SJSA1 (cell line): ENCODE data around the gene CATSPER1. TPM values are rescaled to one million over a fixed set of nuclear protein-coding genes. Genes with fewer than 3 reads are reported as not detected.
A peak's percentile ranks its signal among the peaks of the same experiment; 100 is the strongest.

Experiments used
- DNase-seq, 2 experiments: peaks; one replicate each; pipeline ENCODE4 v3.0.0-alpha.2; 2015 to 2020; ENCODE audit warnings: low spot score in 2 of 2, low read depth in 1 of 2
- H3K27ac ChIP-seq: fragments of 250-450 bp; sonication (Bioruptor Pico); 2 replicates; pipeline ENCODE4 v1.5.1; 2020; ENCODE audit warnings: mild to moderate bottlenecking, moderate library complexity
- H3K27me3 ChIP-seq: fragments of 250-450 bp; sonication (Bioruptor Pico); replicated peaks from 2 replicates; pipeline ENCODE4 v1.5.1; 2020; ENCODE audit warnings: mild to moderate bottlenecking, moderate library complexity
- H3K36me3 ChIP-seq: fragments of 250-450 bp; sonication (Bioruptor Pico); 2 replicates; pipeline ENCODE4 v1.5.1; 2020; ENCODE audit warnings: mild to moderate bottlenecking
- H3K4me1 ChIP-seq: fragments of 250-450 bp; sonication (Bioruptor Pico); replicated peaks from 2 replicates; pipeline ENCODE4 v1.6.1; 2021; ENCODE audit warnings: mild to moderate bottlenecking
- H3K4me3 ChIP-seq: fragments of 250-450 bp; sonication (Bioruptor Pico); 2 replicates; pipeline ENCODE4 v1.5.1; 2020; ENCODE audit warnings: mild to moderate bottlenecking
- H3K9me3 ChIP-seq: fragments of 250-450 bp; sonication (Bioruptor Pico); replicated peaks from 2 replicates; pipeline ENCODE4 v1.5.1; 2020; ENCODE audit warnings: mild to moderate bottlenecking
- total RNA-seq: library from RNA; depleted of rRNA; stranded (reverse); fragments of >200 nt; shearing (Covaris generic); gene quantifications from 2 replicates; pipeline ENCODE4 v1.2.3, GENCODE V29; 2014; rRNA removed

The CATSPER1 gene
- total RNA-seq: 0.50 and 1.4 TPM in 2 replicates

DNA sequence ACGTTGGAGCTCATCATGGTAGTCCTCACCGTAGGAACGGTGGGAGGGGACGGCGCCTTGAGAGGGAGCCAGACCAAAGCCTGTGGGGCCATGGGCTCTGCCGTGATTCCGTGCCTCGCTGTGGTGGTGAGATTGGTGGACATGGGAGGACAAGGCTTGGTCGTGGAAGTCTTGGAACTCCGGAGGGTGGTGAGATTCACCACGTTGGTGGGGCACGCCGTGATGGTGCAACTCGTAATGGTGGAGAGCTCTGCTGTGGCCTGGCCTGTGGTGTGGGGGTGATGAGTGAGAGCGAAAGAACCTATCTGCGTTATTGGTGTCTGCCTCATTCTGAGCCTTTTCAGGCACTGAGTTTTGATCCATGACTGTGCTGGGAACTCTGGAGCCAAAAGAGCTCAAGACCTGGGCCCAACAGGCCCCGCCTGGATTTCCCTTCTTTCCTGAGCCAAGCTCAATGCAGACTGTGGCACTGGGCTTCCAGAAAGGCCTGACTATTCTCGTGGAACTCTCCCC lies at the start of gene CATSPER1:
Gene CATSPER1, minus strand, starts transcription at position 463 of the 513 bp plus-strand sequence. Its CDS starts 100 bp downstream, at position 363.
- peak in 1 of 2 experiments; percentile 50 for DNase-seq
- Histone ChIP-seq H3K36me3 (no peaks in the 10 kb centered on the region), H3K27ac (no peak within 1 kb of the TSS), H3K27me3 (no peaks in the 10 kb centered on the region), H3K4me3 (no peak within 1 kb of the TSS), H3K9me3 (no peaks in the 10 kb centered on the region), H3K4me1 (peaks cover 16% of the 10 kb centered on the region)

DNA sequence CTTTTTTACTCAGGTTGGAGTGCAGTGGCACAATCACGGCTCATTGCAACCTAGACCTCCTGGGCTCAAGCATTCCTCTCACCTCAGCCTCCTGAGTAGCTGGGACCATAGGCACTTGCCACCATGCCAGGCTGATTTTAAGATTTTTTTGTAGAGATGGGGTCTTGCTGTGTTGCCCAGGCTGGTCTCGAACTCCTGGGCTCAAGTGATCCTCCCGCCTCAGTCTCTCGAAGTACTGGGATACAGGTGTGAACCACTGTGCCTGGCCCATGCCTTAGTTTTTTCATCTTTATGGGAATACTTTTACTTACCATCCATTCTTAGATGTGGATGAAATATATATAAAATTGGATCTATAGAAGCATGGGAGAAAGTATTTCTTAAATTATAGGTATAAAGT lies 49.0 kb upstream of the CATSPER1 start:
- no peak overlapping the region for H3K27ac ChIP-seq
- no peak overlapping the region for H3K4me3 ChIP-seq
- DNase-seq: peak in 1 of 2 experiments; percentile 36
- peaks cover 3% of the 10 kb centered on the region for H3K9me3 ChIP-seq
- H3K4me1 ChIP-seq: peaks cover 59% of the 10 kb centered on the region
- no peaks in the 10 kb centered on the region for H3K27me3 ChIP-seq
- peaks cover 63% of the 10 kb centered on the region for H3K36me3 ChIP-seq

DNA sequence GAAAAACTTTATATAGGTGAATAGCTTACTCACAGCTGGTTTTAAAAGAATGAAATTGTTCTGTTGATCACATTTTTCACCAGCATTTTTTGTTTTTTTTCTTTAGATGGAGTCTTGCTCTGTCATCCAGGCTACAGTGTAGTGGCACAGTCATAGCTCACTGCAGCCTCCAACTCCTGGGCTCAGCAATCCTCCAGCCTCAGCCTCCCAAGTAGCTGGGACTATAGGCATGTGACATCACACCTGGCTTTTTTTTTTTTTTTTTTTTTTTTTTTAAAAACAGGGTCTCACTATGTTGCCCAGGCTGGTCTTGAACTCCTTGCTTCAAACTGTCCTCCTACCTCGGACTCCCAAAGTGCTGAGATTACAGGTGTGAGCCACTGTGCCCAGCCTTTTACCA lies 47.4 kb upstream of the CATSPER1 start:
- no peak overlapping the region for H3K4me3 ChIP-seq
- DNase-seq: peak in 1 of 2 experiments; percentile 31

DNA sequence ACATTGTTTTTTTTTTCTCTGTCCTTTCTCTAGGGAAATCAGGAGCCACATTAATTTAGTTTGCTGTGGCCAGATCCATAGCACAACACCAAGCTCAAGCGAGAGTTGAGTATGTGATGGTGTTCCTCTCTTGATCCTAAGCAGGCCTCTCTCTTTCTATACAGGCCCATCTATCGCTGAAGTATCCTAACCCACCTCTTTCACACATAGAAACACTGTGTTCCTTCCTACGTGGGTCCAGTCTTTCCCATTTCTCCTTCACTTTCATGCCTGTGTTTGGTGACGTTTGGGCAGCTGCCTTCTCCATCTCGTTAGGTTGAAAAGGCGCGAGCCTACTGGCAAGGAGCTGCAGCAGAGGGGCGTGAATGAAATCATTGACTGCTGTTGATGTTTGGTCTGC lies 46.2 kb upstream of the CATSPER1 start:
- Histone ChIP-seq H3K36me3 (peaks cover 71% of the 10 kb centered on the region), H3K27ac (no peak overlapping the region), H3K4me1 (peaks cover 54% of the 10 kb centered on the region), H3K9me3 (peaks cover 3% of the 10 kb centered on the region), H3K27me3 (no peaks in the 10 kb centered on the region), H3K4me3 (no peak overlapping the region)
- peak in 1 of 2 experiments; percentile 37 for DNase-seq

More for the DNA sequence above, 47.4 kb upstream of the CATSPER1 start:
- Histone ChIP-seq H3K27ac (no peak overlapping the region), H3K9me3 (peaks cover 3% of the 10 kb centered on the region), H3K36me3 (peaks cover 67% of the 10 kb centered on the region), H3K27me3 (no peaks in the 10 kb centered on the region), H3K4me1 (peaks cover 57% of the 10 kb centered on the region)

GRCh38 chr11:66072081-66072480 lies 45.8 kb upstream of the CATSPER1 start:
- Histone ChIP-seq H3K4me3 (no peak overlapping the region; the same call in 1 of the 2 replicates), H3K36me3 (peaks cover 76% of the 10 kb centered on the region), H3K4me1 (peaks cover 51% of the 10 kb centered on the region), H3K27me3 (no peaks in the 10 kb centered on the region), H3K9me3 (peaks cover 3% of the 10 kb centered on the region), H3K27ac (no peak overlapping the region)
- peak in 1 of 2 experiments; percentile 32 for DNase-seq

GRCh38 chr11:66071381-66071801 lies 45.1 kb upstream of the CATSPER1 start:
- H3K36me3 ChIP-seq: peaks cover 76% of the 10 kb centered on the region
- peak in 1 of 2 experiments; percentile 41 for DNase-seq
- peaks cover 3% of the 10 kb centered on the region for H3K9me3 ChIP-seq
- peak overlapping the region; percentile 99 for H3K4me3 ChIP-seq
- H3K27me3 ChIP-seq: no peaks in the 10 kb centered on the region
- peaks cover 44% of the 10 kb centered on the region for H3K4me1 ChIP-seq
- H3K27ac ChIP-seq: peak overlapping the region; percentile 54; the same call in 1 of the 2 replicates

DNA sequence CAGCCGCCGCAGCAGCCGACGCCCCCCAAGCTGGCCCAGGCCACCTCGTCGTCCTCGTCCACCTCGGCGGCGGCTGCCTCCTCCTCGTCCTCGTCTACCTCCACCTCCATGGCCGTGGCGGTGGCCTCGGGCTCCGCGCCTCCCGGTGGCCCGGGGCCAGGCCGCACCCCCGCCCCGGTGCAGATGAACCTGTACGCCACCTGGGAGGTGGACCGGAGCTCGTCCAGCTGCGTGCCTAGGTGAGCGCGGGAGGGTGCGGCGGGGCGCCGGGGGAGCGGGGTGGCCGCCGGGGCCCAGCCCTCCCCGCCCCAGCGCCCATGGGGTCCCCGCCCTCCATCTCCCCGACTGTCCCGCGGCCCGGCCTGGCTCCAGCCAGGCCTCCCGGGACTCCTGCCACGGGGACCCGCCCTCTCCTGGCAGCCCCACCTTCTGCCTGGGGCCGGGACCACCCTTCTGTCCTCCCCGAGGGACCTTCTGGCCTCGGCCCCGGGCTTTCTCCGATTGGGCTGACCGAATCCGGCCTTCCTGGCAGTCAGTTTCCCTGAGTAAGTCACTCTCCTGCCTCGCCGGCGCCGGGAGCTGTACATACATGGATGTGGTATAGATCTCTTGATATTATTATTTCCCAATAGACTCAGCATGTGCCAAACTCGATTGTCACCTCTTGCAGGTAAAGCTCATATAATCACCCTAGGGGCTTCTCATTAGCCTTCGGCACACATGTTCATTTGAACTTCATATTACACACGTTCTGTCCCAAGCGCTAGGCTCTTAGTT lies 44.5 kb upstream of the CATSPER1 start:
- Histone ChIP-seq H3K36me3 (peaks cover 76% of the 10 kb centered on the region), H3K9me3 (peaks cover 3% of the 10 kb centered on the region), H3K4me1 (peaks cover 39% of the 10 kb centered on the region), H3K4me3 (peak overlapping the region; percentile 99), H3K27me3 (no peaks in the 10 kb centered on the region), H3K27ac (peak overlapping the region; percentile 54)
- peak; percentile 65 to 77 for DNase-seq

GRCh38 chr11:66069715-66070603 lies 43.7 kb upstream of the CATSPER1 start, which contains the start of gene PACS1:
Gene PACS1, plus strand, starts transcription at chr11:66070272. Its CDS starts 215 bp downstream, at chr11:66070487.
- DNase-seq: peak; percentile 91 to 95
- Histone ChIP-seq H3K36me3 (peaks cover 80% of the 10 kb centered on the region), H3K9me3 (peaks cover 3% of the 10 kb centered on the region), H3K4me1 (peaks cover 39% of the 10 kb centered on the region), H3K4me3 (peak within 1 kb of the TSS; percentile 99), H3K27me3 (no peaks in the 10 kb centered on the region), H3K27ac (peak within 1 kb of the TSS; percentile 90)

DNA sequence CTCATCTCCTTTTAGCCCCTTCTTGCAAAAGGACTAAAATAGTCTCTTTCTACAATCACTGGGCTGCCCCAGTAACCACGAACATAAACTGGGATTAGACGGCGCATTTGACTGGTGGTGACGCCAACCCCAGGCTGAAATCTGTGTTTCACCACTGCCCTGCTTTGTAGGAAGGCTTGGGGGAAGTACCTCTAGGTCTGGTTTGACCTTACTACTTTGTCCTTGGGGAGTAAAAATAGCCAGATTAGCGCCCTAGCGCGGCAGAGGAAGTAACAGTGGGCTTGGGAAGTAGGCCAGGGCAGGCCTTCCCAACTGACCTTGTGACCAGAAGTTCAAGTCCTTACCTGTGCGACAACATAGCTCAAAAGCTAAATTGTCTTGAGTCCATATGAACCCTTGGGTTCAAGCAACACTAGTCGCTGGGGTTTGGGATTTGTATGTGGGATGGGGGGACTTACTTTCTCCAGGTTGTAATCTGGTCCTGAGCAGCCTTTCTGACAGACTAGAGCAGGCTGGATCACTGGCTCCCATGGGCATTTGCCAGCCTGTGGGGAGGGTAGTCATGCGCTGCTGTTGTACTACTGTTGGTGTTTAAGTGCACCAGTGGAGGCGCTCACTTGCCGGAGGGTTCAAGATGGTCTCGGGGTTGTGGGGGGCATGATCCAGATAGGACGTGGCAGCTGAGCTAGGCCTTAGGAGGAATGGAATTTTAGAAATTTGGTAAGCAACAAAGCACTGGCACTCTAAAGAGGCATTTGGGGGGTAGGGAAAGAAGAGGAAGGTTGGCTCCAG lies 42.8 kb upstream of the CATSPER1 start:
- DNase-seq: peak; percentile 51 to 83
- H3K27me3 ChIP-seq: no peaks in the 10 kb centered on the region

DNA sequence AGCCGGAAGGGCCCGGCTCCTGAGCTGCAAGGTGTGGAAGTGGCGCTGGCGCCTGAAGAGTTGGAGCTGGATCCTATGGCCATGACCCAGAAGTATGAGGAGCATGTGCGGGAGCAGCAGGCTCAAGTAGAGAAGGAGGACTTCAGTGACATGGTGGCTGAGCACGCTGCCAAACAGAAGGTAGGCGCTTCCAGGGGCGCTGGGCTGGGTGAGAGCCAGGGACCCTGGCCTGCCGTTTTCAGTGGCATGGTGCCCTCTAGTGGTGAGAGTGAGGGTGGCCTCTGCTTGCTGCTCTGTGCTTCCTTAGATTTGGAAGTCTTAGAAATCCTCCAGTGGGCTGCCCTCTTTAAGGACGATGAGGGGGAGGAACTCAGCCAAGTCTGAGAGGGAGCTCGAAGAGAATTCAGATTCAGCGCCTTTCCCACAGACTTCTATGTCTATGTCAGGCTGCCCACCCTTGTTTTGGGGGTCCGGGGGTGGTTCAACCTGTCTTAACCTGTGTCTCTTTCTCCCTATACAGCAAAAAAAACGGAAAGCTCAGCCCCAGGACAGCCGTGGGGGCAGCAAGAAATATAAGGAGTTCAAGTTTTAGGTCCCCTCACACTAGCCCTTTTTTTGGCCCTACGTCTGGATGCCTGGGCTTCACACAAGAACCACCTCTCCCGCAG lies 42.0 kb upstream of the CATSPER1 start:
- Histone ChIP-seq H3K9me3 (peaks cover 3% of the 10 kb centered on the region), H3K4me1 (peaks cover 39% of the 10 kb centered on the region), H3K27ac (no peak overlapping the region), H3K36me3 (peaks cover 88% of the 10 kb centered on the region), H3K4me3 (no peak overlapping the region), H3K27me3 (no peaks in the 10 kb centered on the region)
- DNase-seq: peak; percentile 79 to 90

More for the DNA sequence above, 42.8 kb upstream of the CATSPER1 start:
- peak overlapping the region; percentile 99 for H3K4me3 ChIP-seq
- H3K4me1 ChIP-seq: peaks cover 39% of the 10 kb centered on the region
- H3K36me3 ChIP-seq: peaks cover 83% of the 10 kb centered on the region
- H3K27ac ChIP-seq: peak overlapping the region; percentile 90
- H3K9me3 ChIP-seq: peaks cover 3% of the 10 kb centered on the region

DNA sequence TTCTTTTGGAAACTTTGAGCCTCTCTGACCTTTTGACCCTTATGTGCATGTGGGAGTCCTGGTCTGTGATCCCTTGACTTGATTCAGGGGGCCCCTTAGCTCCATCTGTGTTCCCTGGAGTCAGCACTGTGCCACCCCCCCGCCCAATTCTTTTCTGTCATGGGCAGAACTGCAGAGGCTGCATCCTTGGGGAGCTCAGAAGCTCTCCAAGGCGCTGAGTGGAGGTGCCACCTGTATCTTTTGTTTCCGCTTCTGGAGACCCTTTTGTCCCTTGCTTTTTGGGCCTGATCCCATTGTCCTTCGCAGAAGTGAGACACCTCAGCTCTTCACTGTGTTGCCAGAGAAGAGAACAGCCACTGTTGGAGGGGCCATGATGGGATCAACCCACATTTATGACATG lies 41.4 kb upstream of the CATSPER1 start:
- peaks cover 39% of the 10 kb centered on the region for H3K4me1 ChIP-seq
- peaks cover 88% of the 10 kb centered on the region for H3K36me3 ChIP-seq
- no peak overlapping the region for H3K27ac ChIP-seq
- DNase-seq: peak in 1 of 2 experiments; percentile 47
- no peak overlapping the region for H3K4me3 ChIP-seq
- no peaks in the 10 kb centered on the region for H3K27me3 ChIP-seq
- H3K9me3 ChIP-seq: peaks cover 3% of the 10 kb centered on the region

GRCh38 chr11:66066751-66067150 lies 40.5 kb upstream of the CATSPER1 start:
- H3K27ac ChIP-seq: no peak overlapping the region
- peaks cover 94% of the 10 kb centered on the region for H3K36me3 ChIP-seq
- peak in 1 of 2 experiments; percentile 36 for DNase-seq
- H3K4me3 ChIP-seq: no peak overlapping the region
- H3K4me1 ChIP-seq: peaks cover 30% of the 10 kb centered on the region
- H3K27me3 ChIP-seq: no peaks in the 10 kb centered on the region
- peaks cover 3% of the 10 kb centered on the region for H3K9me3 ChIP-seq
